T47D (cell line): ENCODE results near the gene SMARCAD1.
"Not testable (repeated sequence)": the region's sequence is repeated elsewhere in the genome, so short reads cannot be mapped to it uniquely, and the experiment has no call there.

Experiments
- DNase-seq, 2 experiments: peaks; one replicate each; pipeline versions ENCODE4 v3.0.0 to v3.0.0-alpha.2; 2011 to 2012; ENCODE audit warnings: low read depth in 1 of 2, low spot score in 1 of 2
- JUND ChIP-seq: IDR thresholded peaks from 2 replicates; pipeline ENCODE4 v1.6.1; 2012; ENCODE audit warnings: low read depth
- in situ Hi-C: cut with HindIII; loops from 2 replicates; pipeline ENCODE4 v1.10.0; 2016; ENCODE audit warnings: low sequenced_read_pairs, low pct_unique_long_range_greater_than_20kb

The SMARCAD1 gene

GRCh38 chr4:94329933-94330332 is 122.3 kb downstream of the SMARCAD1 start:
- DNase-seq: no peak
- in situ Hi-C loops: no loop called here
- TF ChIP-seq JUND: no peak

DNA sequence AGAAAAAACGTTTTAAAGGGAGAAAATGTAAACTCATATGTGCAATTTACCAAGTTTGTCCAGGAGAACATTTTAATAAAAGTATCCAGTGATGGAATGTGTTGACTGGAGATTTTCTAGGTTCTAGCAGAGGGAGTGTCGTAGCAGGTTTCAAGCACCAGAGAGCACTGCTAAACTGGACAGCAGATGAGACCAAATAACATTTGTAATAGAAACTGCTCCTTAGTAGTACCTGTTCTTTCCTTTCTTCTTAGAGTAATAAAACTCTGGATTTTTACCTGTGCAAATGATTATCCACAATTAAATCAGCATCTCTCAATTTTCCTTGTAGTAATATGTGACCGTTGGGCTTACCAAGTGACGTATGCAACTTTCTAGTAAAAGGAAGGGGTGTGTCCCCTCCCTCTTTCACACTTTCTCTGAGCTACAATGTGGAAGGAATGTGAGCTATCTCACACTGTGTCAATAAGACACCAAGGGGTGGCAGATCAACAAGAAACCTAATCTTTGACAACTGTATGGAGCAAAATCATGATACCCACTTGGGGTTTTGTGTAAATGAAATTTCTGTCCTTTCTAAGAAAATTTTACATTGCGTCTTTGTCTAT is 125.4 kb downstream of the SMARCAD1 start:
- DNase-seq: peak; percentile 5 to 46
- in situ Hi-C loops: no loop called here
- TF ChIP-seq JUND: no peak

DNA sequence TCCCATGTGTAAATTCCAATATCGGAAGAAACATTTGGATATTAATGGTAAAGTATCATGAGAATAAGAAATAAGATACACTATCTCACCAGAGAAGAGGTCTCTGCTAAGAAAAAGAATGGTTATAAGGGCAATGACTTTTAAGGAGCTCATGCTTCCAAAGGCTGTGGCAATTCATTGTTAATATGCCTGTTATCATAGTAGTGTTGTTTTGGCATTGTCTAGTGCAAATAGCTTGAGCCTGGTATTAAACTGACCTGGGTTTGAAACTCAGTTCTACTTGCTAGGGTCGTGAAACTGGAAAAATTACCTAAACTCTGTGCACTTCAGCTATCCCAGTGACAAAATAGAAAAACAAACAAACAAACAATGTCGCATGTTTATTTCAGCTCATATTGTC is 126.2 kb downstream of the SMARCAD1 start:
- no peak for TF ChIP-seq JUND
- in situ Hi-C loops: no loop called here

DNA sequence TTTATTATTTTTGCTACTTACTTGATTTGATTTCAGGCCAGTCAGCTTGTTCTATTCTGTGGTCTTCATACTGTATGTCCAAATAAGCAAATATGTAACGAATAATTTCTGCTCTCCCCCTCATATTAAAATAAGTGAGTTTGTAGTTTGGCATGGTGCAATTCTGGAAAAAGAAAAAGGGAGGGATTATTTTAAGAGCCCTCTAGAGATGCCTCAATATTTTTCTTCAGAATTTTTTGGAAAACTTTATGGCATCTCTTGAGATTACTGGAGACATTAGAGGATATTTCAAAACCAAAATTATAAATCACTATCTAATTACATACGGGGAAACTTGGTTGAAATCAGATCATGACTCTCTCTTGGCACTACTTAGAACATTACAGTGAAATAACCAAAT is 126.8 kb downstream of the SMARCAD1 start:
- DNase-seq: no peak
- no peak for TF ChIP-seq JUND
- in situ Hi-C loops: no loop called here

More for the DNA sequence above, 126.2 kb downstream of the SMARCAD1 start:
- DNase-seq: no peak

DNA sequence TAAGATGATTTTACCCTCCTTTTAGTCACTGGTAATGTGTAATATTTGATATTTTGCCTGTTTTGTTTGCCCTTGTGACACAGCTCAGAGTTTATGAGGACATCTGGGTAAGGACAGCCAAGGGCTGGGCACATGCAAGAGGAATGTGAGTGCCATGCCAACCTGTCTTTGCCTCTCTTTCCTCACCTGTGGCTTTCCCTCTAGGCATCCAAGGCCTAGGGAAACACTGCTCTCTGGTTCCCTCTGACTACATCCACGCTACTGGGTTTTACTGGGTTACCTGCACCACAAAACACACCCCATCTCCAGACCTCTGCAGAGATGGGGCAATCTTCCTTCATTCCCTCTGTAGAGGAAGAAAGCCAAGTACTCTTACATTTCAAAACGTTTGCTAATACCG is 127.3 kb downstream of the SMARCAD1 start:
- TF ChIP-seq JUND: no peak
- in situ Hi-C loops: no loop called here
- peak in 1 of 2 experiments; percentile 53 for DNase-seq

- in situ Hi-C loops: no loop called here
- no peak for DNase-seq
- no peak for TF ChIP-seq JUND
These were observed 128.6 kb downstream of the SMARCAD1 start for GRCh38 chr4:94336303-94336702.

DNA sequence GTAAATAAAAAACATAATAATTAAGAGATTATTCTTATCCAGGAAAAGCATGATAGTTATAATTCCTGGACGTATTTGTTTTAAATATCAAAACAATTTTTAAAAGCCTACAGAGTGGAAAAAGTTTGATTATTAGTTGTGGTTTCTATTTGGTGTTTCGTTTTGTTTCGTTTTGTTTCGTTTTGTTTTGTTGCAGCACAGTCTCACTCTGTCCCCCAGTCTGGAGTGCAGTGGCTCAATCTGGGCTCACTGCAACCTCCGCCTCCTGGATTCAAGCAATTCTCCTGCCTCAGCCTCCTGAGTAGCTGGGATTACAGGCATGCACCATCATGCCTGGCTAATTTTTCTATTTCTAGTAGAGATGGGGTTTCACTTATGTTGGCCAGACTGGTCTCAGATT is 129.1 kb downstream of the SMARCAD1 start:
- DNase-seq, in situ Hi-C loops: not testable (repeated sequence)

DNA sequence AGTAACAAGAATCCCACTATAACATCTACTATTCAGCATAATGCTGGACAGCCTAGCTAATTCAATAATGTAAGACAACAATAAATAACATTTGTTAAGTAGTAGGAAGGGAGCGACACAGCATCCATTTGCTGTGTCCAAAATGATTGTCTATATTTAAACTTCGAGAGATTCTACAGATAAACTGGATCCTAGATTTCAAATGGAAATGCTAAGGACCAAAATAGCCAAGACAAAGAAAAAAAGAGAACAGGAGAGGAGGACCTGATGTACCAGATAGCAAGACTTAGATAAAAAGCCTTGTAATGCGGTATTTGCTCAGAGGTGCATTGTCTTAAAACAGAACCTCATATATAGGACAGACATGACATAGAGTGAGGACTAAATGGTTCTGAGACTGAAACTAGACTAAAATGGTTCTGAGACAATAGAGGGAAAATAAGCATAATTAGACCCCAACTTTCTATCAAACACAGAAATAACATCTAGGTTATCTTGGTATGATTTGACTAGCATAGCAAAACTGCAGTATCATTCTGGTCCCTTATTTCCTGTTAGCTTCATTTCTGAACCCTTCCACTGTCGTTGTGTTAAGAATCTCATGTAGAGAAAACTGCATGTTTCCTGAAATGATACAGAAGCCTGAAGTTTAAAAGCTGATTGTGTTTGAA is 131.2 kb downstream of the SMARCAD1 start:
- TF ChIP-seq JUND: no peak
- in situ Hi-C loops: no loop called here
- DNase-seq: no peak

DNA sequence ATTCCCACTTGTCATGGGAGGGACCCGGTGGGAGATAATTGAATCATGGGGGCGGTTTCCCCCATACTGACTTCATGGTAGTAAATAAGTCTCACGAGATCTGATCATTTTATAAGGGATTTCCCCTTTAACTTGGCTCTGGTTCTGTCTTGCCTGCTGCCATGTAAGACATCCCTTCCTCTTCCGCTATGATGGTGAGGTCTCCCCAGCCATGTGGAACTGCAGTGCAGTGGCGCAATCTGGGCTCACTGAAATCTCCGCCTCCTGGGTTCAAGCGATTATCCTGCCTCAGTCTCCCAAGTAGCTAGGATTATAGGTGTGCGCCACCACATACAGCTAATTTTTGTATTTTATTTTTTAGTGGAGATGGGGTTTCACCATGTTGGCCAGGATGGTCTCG is 132.1 kb downstream of the SMARCAD1 start:
- in situ Hi-C loops: no loop called here
- TF ChIP-seq JUND: no peak
- no peak for DNase-seq
